Measurements from ENCODE around the gene GBX1. TPM values are rescaled to one million over a fixed set of nuclear protein-coding genes. Genes with fewer than 3 reads are reported as not detected.

GBX1 gene
- not detected in 2 replicates for total RNA-seq

GRCh38 chr7:151167197-151167961 lies at the start of gene GBX1:
Gene GBX1, minus strand, starts transcription at chr7:151167694. Its CDS starts 146 bp downstream, at chr7:151167548.

DNA sequence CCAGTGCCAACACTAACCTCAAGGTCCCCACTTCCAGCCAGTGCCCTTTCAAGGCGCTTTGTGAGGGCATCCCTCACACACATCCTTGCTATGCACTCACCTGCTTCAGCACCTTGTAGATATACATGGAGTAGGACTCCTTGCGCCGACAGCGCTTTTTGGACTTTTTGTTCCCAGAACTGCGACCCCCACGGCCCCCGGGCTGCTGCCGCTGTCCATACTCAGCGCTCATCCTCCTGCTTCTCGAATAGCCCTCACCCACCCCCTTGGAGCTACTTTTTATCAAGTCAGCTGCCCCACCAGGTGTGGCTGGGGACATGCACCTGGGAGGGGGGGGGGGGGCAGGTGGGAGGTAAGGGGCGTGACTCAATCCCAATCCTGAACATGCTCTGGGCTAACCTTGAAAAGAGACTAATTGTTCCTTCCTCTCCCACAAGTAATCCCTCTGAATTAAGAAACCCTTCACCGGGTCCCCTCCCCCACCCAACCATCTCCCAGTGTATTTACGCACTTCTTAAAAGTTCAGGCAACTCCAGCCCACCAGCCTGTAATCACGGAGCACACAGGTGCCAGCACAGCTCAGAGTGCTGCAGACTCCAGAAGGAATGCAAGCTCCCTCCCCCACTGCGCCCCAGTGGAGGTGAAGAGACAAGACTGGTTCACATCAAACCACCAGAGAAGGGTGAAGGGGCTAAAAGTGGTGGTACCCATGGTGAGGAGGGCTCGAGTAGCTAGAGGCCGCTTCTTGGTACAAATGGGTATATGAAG lies 42.8 kb upstream of the GBX1 start, which contains the start of gene H2BK1:
Gene H2BK1 (minus strand): TSS at position 402 of the 768 bp plus-strand sequence. CDS start 170 bp downstream, at position 232.

GRCh38 chr7:151186640-151187408 lies 19.3 kb upstream of the GBX1 start, which contains the start of gene ASB10:
Gene ASB10, minus strand, starts transcription at chr7:151187250. Its CDS starts 120 bp downstream, at chr7:151187130.

Other genes with a start within 250 kb of the GBX1 start
- gene KCNH2, start 189.4 kb downstream of the GBX1 start, total RNA-seq, result under 0.01 TPM in 1 of 2 replicates, not detected in the other
- gene NOS3, start 176.7 kb downstream of the GBX1 start, total RNA-seq, result 33.9 and 54.8 TPM in 2 replicates
- gene ATG9B, start 143.2 kb downstream of the GBX1 start, total RNA-seq, result 0.09 and 0.19 TPM in 2 replicates
- 22.5 and 22.7 TPM in 2 replicates for gene ABCB8, start 139.2 kb downstream of the GBX1 start, total RNA-seq
- gene ASIC3, start 119.2 kb downstream of the GBX1 start, total RNA-seq, result not detected in 2 replicates
- gene CDK5, start 109.8 kb downstream of the GBX1 start, total RNA-seq, result 24.8 and 33.5 TPM in 2 replicates
- gene SLC4A2, start 108.1 kb downstream of the GBX1 start, total RNA-seq, result 72.9 and 76.8 TPM in 2 replicates
- 50.7 and 57.6 TPM in 2 replicates for gene FASTK, start 86.9 kb downstream of the GBX1 start, total RNA-seq
- gene TMUB1, start 84.2 kb downstream of the GBX1 start, total RNA-seq, result 12.1 and 16.7 TPM in 2 replicates
- 50.9 and 52.5 TPM in 2 replicates for gene AGAP3, start 81.2 kb downstream of the GBX1 start, total RNA-seq
- gene ASB10, start 19.6 kb upstream of the GBX1 start, total RNA-seq, result not detected in 2 replicates
- gene H2BK1, start 42.8 kb upstream of the GBX1 start, total RNA-seq, result not detected in 2 replicates
- gene ABCF2, start 59.5 kb upstream of the GBX1 start, total RNA-seq, result 59.9 and 72.9 TPM in 2 replicates
- 45.7 and 74.4 TPM in 2 replicates for gene CHPF2, start 64.8 kb upstream of the GBX1 start, total RNA-seq
- gene SMARCD3, start 81.0 kb upstream of the GBX1 start, total RNA-seq, result 4.1 and 8.1 TPM in 2 replicates
- gene NUB1, start 174.1 kb upstream of the GBX1 start, total RNA-seq, result 29.2 and 35.8 TPM in 2 replicates
- gene WDR86, start 242.3 kb upstream of the GBX1 start, total RNA-seq, result not detected in 2 replicates

All from endothelial cell of coronary artery (primary cell).